H1 (cell line): ENCODE measurements around the gene OR10H5. TPM values are rescaled to one million over a fixed set of nuclear protein-coding genes. Genes with fewer than 3 reads are reported as not detected.
"Not testable (repeated sequence)": the region's sequence is repeated elsewhere in the genome, so short reads cannot be mapped to it uniquely, and the experiment has no call there.

Experiments
- CTCF ChIA-PET: fragments of 300-600 bp; sonication (Branson Sonifier 250); formaldehyde crosslinking; loops from one replicate; lab custom pipeline; 2021; ENCODE audit not compliant: partially characterized antibody; lab: Charles Lee
- POLR2A ChIA-PET: fragments of 300-600 bp; sonication (Branson Sonifier 250); formaldehyde crosslinking; loops from one replicate; lab custom pipeline; 2021; ENCODE audit warnings: inconsistent platforms; ENCODE audit not compliant: partially characterized antibody; lab: Charles Lee
- DNase-seq, 2 experiments: peaks; one replicate each; pipeline versions ENCODE4 v3.0.0 to v3.0.0-alpha.2; 2010 to 2022; ENCODE audit warnings: low spot score in 2 of 2, low read depth in 1 of 2, mixed read lengths in 1 of 2
- FAIRE-seq: peaks from 2 replicates; lab custom pipeline; 2011; peaks lifted over from hg19 to GRCh38; lab: Jason Lieb, UNC
- H2AFZ ChIP-seq: 2 replicates; pipeline ENCODE4 v1.8.1; 2012; ENCODE audit warnings: low read length, inconsistent platforms
- H2AK5ac ChIP-seq: 2 replicates; pipeline ENCODE4 v1.6.1; 2013; ENCODE audit warnings: low read depth, low read length
- H2BK120ac ChIP-seq: replicated peaks from 2 replicates; pipeline ENCODE3; 2013; ENCODE audit warnings: low read depth, low read length, inconsistent platforms
- H2BK12ac ChIP-seq: 2 replicates; pipeline ENCODE4 v1.6.1; 2013; ENCODE audit warnings: low read depth, low read length
- H2BK15ac ChIP-seq: 2 replicates; pipeline ENCODE4 v1.6.1; 2013; ENCODE audit warnings: low read length
- H2BK20ac ChIP-seq: 2 replicates; pipeline ENCODE4 v1.6.1; 2013; ENCODE audit warnings: low read length
- H2BK5ac ChIP-seq: 2 replicates; pipeline ENCODE4 v1.6.1; 2013; ENCODE audit warnings: low read depth, low read length
- H3K14ac ChIP-seq: 2 replicates; pipeline ENCODE4 v1.6.1; 2013; ENCODE audit warnings: inconsistent platforms; ENCODE audit not compliant: insufficient read length
- H3K18ac ChIP-seq: 2 replicates; pipeline ENCODE4 v1.6.1; 2013; ENCODE audit warnings: low read length; ENCODE audit errors: extremely low read depth
- H3K23ac ChIP-seq: 2 replicates; pipeline ENCODE4 v1.6.1; 2013; ENCODE audit warnings: inconsistent platforms; ENCODE audit not compliant: insufficient read length
- H3K23me2 ChIP-seq: 2 replicates; pipeline ENCODE4 v1.6.1; 2013; ENCODE audit warnings: low read depth, low read length
- H3K27ac ChIP-seq: 2 replicates; pipeline ENCODE4 v1.6.1; 2011; ENCODE audit warnings: low read depth, low read length, inconsistent platforms
- H3K27me3 ChIP-seq, 4 experiments: replicated peaks in 1 of 4; 1 replicate in 1 of 4; 2 replicates in 3 of 4; pipeline versions ENCODE4 v1.6.1 to v1.8.1; 2011 to 2013; ENCODE audit warnings: low read length in 3 of 4, mild to moderate bottlenecking in 3 of 4, inconsistent platforms in 2 of 4, mixed read lengths in 2 of 4, moderate library complexity in 1 of 4; ENCODE audit not compliant: control insufficient read depth in 3 of 4, insufficient read depth in 3 of 4; ENCODE audit errors: extremely low read depth in 1 of 4
- H3K36me3 ChIP-seq, 4 experiments: 2 replicates each; pipeline versions ENCODE4 v1.6.1 to v1.8.1; 2011 to 2013; ENCODE audit warnings: mild to moderate bottlenecking in 4 of 4, low read length in 3 of 4, moderate library complexity in 2 of 4, control low read depth in 1 of 4, inconsistent platforms in 1 of 4; ENCODE audit not compliant: insufficient read depth in 4 of 4, control insufficient read depth in 2 of 4
- H3K4ac ChIP-seq: replicated peaks from 2 replicates; pipeline ENCODE3; 2013; ENCODE audit warnings: low read length, low read depth, mixed read lengths, inconsistent platforms; ENCODE audit not compliant: insufficient read length
- H3K4me1 ChIP-seq, 4 experiments: replicated peaks in 1 of 4; 1 replicate in 1 of 4; 2 replicates in 3 of 4; pipeline versions ENCODE4 v1.6.1 to v1.8.1; 2011 to 2013; ENCODE audit warnings: low read length in 3 of 4, inconsistent platforms in 2 of 4, mixed read lengths in 1 of 4; ENCODE audit not compliant: insufficient read depth in 4 of 4, control insufficient read depth in 3 of 4
- H3K4me2 ChIP-seq, 2 experiments: 2 replicates each; pipeline versions ENCODE4 v1.6.1 to v1.8.1; 2011 to 2013; ENCODE audit warnings: low read depth in 2 of 2, low read length in 2 of 2, control low read depth in 1 of 2, inconsistent platforms in 1 of 2, mild to moderate bottlenecking in 1 of 2; ENCODE audit not compliant: insufficient read depth in 1 of 2
- H3K4me3 ChIP-seq, 4 experiments: fragments of 200-600, 300-600 bp in 1 of 4; sonication (generic), shearing (Covaris generic), sonication (Bioruptor Twin) in 1 of 4; 2 replicates each; pipeline versions ENCODE4 v1.5.1 to v1.8.1; 2011 to 2016; ENCODE audit warnings: low read length in 4 of 4, low read depth in 3 of 4, control low read depth in 2 of 4, inconsistent platforms in 2 of 4, mild to moderate bottlenecking in 2 of 4, mixed read lengths in 1 of 4, moderate library complexity in 1 of 4; ENCODE audit not compliant: insufficient read depth in 2 of 4; ENCODE audit errors: extremely low read depth in 1 of 4
- H3K56ac ChIP-seq: replicated peaks from 2 replicates; pipeline ENCODE3; 2013; ENCODE audit warnings: low read depth, mild to moderate bottlenecking, mixed read lengths, low read length, inconsistent platforms; ENCODE audit not compliant: insufficient read length
- H3K79me1 ChIP-seq: 2 replicates; pipeline ENCODE4 v1.6.1; 2013; ENCODE audit warnings: low read depth, low read length, control low read depth
- H3K79me2 ChIP-seq, 2 experiments: 2 replicates each; pipeline versions ENCODE4 v1.6.1 to v1.8.1; 2012 to 2013; ENCODE audit warnings: low read length in 2 of 2, mild to moderate bottlenecking in 2 of 2, inconsistent platforms in 1 of 2; ENCODE audit not compliant: insufficient read depth in 2 of 2, control insufficient read depth in 1 of 2
- H3K9ac ChIP-seq, 4 experiments: replicated peaks in 1 of 4; 1 replicate in 1 of 4; 2 replicates in 3 of 4; pipeline versions ENCODE4 v1.6.1 to v1.8.1; 2011 to 2013; ENCODE audit warnings: low read depth in 3 of 4, low read length in 3 of 4, control low read depth in 2 of 4, mild to moderate bottlenecking in 2 of 4, moderate library complexity in 2 of 4, inconsistent platforms in 1 of 4; ENCODE audit errors: extremely low read depth in 1 of 4
- H3K9me3 ChIP-seq, 2 experiments: 2 replicates each; pipeline versions ENCODE4 v1.6.1 to v1.8.1; 2012 to 2013; ENCODE audit warnings: mild to moderate bottlenecking in 2 of 2, moderate library complexity in 2 of 2, control low read depth in 1 of 2, inconsistent platforms in 1 of 2, low read depth in 1 of 2, low read length in 1 of 2, mixed read lengths in 1 of 2; ENCODE audit not compliant: insufficient read depth in 2 of 2
- H4K20me1 ChIP-seq, 2 experiments: replicated peaks in 1 of 2; 2 replicates each; pipeline versions ENCODE3 to v1.8.1; 2011 to 2013; ENCODE audit warnings: inconsistent platforms in 2 of 2, low read length in 2 of 2, mild to moderate bottlenecking in 1 of 2; ENCODE audit not compliant: insufficient read depth in 2 of 2, control insufficient read depth in 1 of 2
- H4K5ac ChIP-seq: 2 replicates; pipeline ENCODE4 v1.6.1; 2013; ENCODE audit warnings: low read length, low read depth, mixed read lengths, inconsistent platforms; ENCODE audit not compliant: insufficient read length
- H4K8ac ChIP-seq: 2 replicates; pipeline ENCODE4 v1.8.0; 2013; ENCODE audit warnings: mild to moderate bottlenecking, moderate library complexity, low read length, inconsistent platforms; ENCODE audit not compliant: insufficient read depth; ENCODE audit errors: extremely low read depth
- H4K91ac ChIP-seq: replicated peaks from 2 replicates; pipeline ENCODE3; 2013; ENCODE audit warnings: low read length, mixed read lengths, inconsistent platforms; ENCODE audit not compliant: insufficient read length
- ATF2 ChIP-seq: IDR thresholded peaks from 2 replicates; pipeline ENCODE4 v1.6.1; 2012; ENCODE audit warnings: low read length, inconsistent platforms
- BCL11A ChIP-seq, 2 experiments: IDR thresholded peaks; one replicate each; pipeline ENCODE4 v1.6.1; 2011; ENCODE audit warnings: low read depth in 2 of 2, low read length in 2 of 2, mild to moderate bottlenecking in 2 of 2
- JUND ChIP-seq: IDR thresholded peaks from 2 replicates; pipeline ENCODE4 v1.6.1; 2011; ENCODE audit warnings: mild to moderate bottlenecking, improper control_type of control experiment, low read length
- NRF1 ChIP-seq: IDR thresholded peaks from 2 replicates; pipeline ENCODE4 v1.6.1; 2011; ENCODE audit warnings: mild to moderate bottlenecking, low read depth, low read length, improper control_type of control experiment
- TAF1 ChIP-seq: IDR thresholded peaks from 2 replicates; pipeline ENCODE4 v1.6.1; 2011; ENCODE audit warnings: mild to moderate bottlenecking, low read depth, low read length
- WGBS, 2 experiments: shearing (Covaris generic) in 1 of 2; methylation state at CpG; one replicate each; pipeline versions ENCODE4 v1.1.6 to v1.1.7; 2013 to 2015; ENCODE audit warnings: low lambda C conversion rate in 2 of 2, mixed read lengths in 2 of 2, inconsistent platforms in 1 of 2, low coverage in 1 of 2, missing lambda C conversion rate in 1 of 2; ENCODE audit not compliant: insufficient replicate concordance in 2 of 2, insufficient coverage in 1 of 2, insufficient read length in 1 of 2; ENCODE audit errors: extremely low coverage in 1 of 2, missing lambda C conversion rate in 1 of 2; 5-methylcytosine and 5-hydroxymethylcytosine counted together
- polyA plus RNA-seq, 7 experiments: library from polyadenylated mRNA; depleted of rRNA in 3 of 7; stranded (reverse) in 5 of 7; unstranded in 2 of 7; fragments of >200 nt in 5 of 7; fragments of 200-250 nt in 2 of 7; gene quantifications; 1 replicate in 5 of 7; 2 replicates in 1 of 7; 4 replicates in 1 of 7; pipeline versions ENCODE4 v1.2.1 to v1.2.3, GENCODE V29; 2011 to 2013; ENCODE audit warnings: missing spikeins in 2 of 7, mixed read lengths in 2 of 7
- total RNA-seq: library from RNA; stranded (reverse); fragmentation: NEBNext Ultra II Directional; extraction: Animal tissue kit (Norgen Biotek cat#: 25700); gene quantifications from 2 replicates; pipeline ENCODE4 v1.2.1, GENCODE V29; 2021

Gene OR10H5
- total and polyA plus RNA-seq, 2 of the 8 experiments (the other 6 are each of a cell fraction or from before 2014, with no cell fraction given) = not detected

GRCh38 chr19:15843203-15843893 is 55.9 kb downstream of the OR10H5 start (continued):
- TF ChIP-seq ATF2 (no peak), JUND (no peak), NRF1 (no peak), TAF1 (no peak), BCL11A (IDR thresholded peaks at IDR 0.05; ENCODE audit: low read depth in 2 of 2, low read length in 2 of 2) (no peak)
- TF ChIP-seq, all 59 proteins: peak for 0

- H3K56ac ChIP-seq, H3K27ac ChIP-seq, H3K36me3 ChIP-seq, H2AK5ac ChIP-seq, H3K9ac ChIP-seq, H4K91ac ChIP-seq, H3K18ac ChIP-seq, H3K4me3 ChIP-seq, H2BK120ac ChIP-seq, H3K4ac ChIP-seq, POLR2A ChIA-PET, H3K23me2 ChIP-seq, H2BK5ac ChIP-seq, H3K27me3 ChIP-seq, H3K23ac ChIP-seq, H3K79me1 ChIP-seq, H2BK20ac ChIP-seq, H3K79me2 ChIP-seq, H3K4me1 ChIP-seq, DNase-seq, CTCF ChIA-PET, H2AFZ ChIP-seq, FAIRE-seq, H4K5ac ChIP-seq, H4K8ac ChIP-seq, H2BK12ac ChIP-seq, H2BK15ac ChIP-seq, H3K14ac ChIP-seq, H3K4me2 ChIP-seq, H4K20me1 ChIP-seq: not testable (repeated sequence)
- H3K9me3 ChIP-seq = peaks cover 36 to 70% of the 10 kb centered on the region in 2 experiments
- WGBS, 2 experiments = 69% methylated on average over 8 of the region's 8 CpGs; no CpG with 5 or more reads in 1 of the 2 experiments
Observed at GRCh38 chr19:15843894-15844222, 56.4 kb downstream of the OR10H5 start.
